ENCODE data around the gene AP1G2.

DNA sequence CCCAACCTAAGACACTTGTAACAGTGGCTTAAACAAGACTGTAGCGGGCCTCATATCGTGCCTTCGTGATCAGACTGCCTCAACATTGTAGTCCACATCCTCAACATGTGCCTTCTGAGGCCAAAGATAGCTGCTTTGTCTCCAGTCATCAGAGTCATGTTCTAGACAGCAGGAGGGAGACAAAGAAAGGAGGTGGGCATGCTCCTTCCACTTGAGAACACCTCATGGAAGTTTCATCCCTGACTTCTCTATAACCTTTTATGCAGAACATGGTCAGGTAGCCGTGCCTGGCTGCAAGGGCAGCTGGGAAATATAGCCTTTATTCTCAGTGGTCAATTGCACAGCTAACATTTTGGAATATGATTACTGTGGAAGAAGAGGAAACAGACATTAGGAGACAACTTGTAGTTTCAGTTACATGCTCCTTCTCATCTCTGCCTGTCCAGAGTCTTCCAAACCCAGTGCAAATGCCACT lies 43.3 kb upstream of the AP1G2 start:
- TF ChIP-seq, protein P1, sequence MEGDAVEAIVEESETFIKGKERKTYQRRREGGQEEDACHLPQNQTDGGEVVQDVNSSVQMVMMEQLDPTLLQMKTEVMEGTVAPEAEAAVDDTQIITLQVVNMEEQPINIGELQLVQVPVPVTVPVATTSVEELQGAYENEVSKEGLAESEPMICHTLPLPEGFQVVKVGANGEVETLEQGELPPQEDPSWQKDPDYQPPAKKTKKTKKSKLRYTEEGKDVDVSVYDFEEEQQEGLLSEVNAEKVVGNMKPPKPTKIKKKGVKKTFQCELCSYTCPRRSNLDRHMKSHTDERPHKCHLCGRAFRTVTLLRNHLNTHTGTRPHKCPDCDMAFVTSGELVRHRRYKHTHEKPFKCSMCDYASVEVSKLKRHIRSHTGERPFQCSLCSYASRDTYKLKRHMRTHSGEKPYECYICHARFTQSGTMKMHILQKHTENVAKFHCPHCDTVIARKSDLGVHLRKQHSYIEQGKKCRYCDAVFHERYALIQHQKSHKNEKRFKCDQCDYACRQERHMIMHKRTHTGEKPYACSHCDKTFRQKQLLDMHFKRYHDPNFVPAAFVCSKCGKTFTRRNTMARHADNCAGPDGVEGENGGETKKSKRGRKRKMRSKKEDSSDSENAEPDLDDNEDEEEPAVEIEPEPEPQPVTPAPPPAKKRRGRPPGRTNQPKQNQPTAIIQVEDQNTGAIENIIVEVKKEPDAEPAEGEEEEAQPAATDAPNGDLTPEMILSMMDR (IDR thresholded peaks at IDR 0.05) = no peak
- TF ChIP-seq EZH2phosphoT487 (IDR thresholded peaks at IDR 0.05) (no peak), EZH2 (IDR thresholded peaks at IDR 0.05) (no peak)
